OCI-LY7 (cell line): ENCODE measurements around the gene MSLN.

Source experiments
- EZH2phosphoT487 ChIP-seq: fragments of 200-600 bp; sonication (generic); IDR thresholded peaks from 2 replicates; pipeline ENCODE4 v1.6.1; 2018; ENCODE audit warnings: low read depth, borderline replicate concordance, mild to moderate bottlenecking, mixed run types, antibody characterized with exemption, low read length, moderate library complexity, mixed read lengths
- TF ChIP-seq, protein P1 (sequence below): fragments of 200-600 bp; sonication (generic); conservative IDR thresholded peaks from 2 replicates; pipeline ENCODE4 v1.5.1; 2014; ENCODE audit warnings: mild to moderate bottlenecking, antibody characterized with exemption, low read length, moderate library complexity, mixed read lengths

DNA sequence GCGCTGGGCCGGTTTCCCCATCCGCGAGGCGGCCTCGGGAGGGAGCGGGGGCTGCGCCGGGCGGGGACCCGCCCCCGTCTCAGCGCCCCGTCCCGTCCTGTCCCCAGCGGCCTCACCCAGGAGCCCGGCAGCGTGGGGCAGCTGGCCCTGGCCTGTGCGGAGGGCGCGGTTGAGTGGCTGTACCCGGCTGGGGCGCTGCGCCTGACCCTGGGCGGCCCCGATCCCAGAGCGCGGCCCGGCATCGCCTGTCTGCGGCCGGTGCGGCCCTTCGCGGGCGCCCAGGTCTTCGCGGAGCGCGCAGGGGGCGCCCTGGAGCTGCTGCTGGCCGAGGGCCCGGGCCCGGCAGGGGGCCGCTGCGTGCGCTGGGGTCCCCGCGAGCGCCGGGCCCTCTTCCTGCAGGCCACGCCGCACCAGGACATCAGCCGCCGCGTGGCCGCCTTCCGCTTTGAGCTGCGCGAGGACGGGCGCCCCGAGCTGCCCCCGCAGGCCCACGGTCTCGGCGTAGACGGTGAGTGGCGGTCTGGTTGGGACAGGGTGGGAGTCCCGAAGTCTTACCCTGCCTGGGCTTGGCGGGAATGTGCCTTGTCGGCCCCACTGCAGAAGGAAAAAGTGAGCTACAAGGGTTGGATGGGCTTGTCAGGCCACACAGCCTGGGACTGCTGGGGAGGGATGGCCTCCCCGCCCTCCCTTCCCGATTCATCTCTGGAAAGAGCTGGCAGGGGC is 44.9 kb upstream of the MSLN start:
- TF ChIP-seq, protein P1, sequence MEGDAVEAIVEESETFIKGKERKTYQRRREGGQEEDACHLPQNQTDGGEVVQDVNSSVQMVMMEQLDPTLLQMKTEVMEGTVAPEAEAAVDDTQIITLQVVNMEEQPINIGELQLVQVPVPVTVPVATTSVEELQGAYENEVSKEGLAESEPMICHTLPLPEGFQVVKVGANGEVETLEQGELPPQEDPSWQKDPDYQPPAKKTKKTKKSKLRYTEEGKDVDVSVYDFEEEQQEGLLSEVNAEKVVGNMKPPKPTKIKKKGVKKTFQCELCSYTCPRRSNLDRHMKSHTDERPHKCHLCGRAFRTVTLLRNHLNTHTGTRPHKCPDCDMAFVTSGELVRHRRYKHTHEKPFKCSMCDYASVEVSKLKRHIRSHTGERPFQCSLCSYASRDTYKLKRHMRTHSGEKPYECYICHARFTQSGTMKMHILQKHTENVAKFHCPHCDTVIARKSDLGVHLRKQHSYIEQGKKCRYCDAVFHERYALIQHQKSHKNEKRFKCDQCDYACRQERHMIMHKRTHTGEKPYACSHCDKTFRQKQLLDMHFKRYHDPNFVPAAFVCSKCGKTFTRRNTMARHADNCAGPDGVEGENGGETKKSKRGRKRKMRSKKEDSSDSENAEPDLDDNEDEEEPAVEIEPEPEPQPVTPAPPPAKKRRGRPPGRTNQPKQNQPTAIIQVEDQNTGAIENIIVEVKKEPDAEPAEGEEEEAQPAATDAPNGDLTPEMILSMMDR, result peak; percentile 54
- TF ChIP-seq EZH2phosphoT487, result no peak
